OCI-LY7 (cell line): ENCODE measurements around the gene HEATR5A. TPM values are rescaled to one million over a fixed set of nuclear protein-coding genes. Genes with fewer than 3 reads are reported as not detected.

Experiments used
- BruUV-seq: library from RNA; stranded (reverse); fragments of 400-500 nt; replicated peaks from 2 replicates; lab custom pipeline; 2021; lab: Mats Ljungman, UMichigan
- CTCF ChIA-PET: fragments of 300-600 bp; sonication (Branson Sonifier 250); formaldehyde crosslinking; loops from one replicate; lab custom pipeline; 2022; ENCODE audit warnings: antibody characterized with exemption; ENCODE audit not compliant: unreplicated experiment; lab: Charles Lee
- POLR2A ChIA-PET: fragments of 300-600 bp; sonication (Branson Sonifier 250); formaldehyde crosslinking; loops from one replicate; lab custom pipeline; 2022; ENCODE audit warnings: antibody characterized with exemption; lab: Charles Lee
- DNase-seq: peaks from one replicate; pipeline ENCODE4 v3.0.0-alpha.2; 2015; ENCODE audit warnings: low spot score
- H2AFZ ChIP-seq: fragments of 200-600 bp; sonication (generic), shearing (Covaris generic); 2 replicates; pipeline ENCODE4 v1.6.1; 2014; ENCODE audit warnings: mild to moderate bottlenecking, antibody characterized with exemption, low read length, moderate library complexity
- H3K27ac ChIP-seq: fragments of 200-600 bp; sonication (generic); 2 replicates; pipeline ENCODE4 v1.5.1; 2014; ENCODE audit warnings: mixed run types, low read depth, mild to moderate bottlenecking, moderate library complexity, low read length, inconsistent platforms; ENCODE audit not compliant: poor library complexity, severe bottlenecking
- H3K36me3 ChIP-seq: fragments of 200-600 bp; sonication (generic); 2 replicates; pipeline ENCODE4 v1.6.1; 2014; ENCODE audit warnings: mild to moderate bottlenecking, antibody characterized with exemption, low read length, moderate library complexity, mixed read lengths; ENCODE audit not compliant: insufficient read depth
- H3K4me1 ChIP-seq: fragments of 200-600 bp; sonication (generic); 2 replicates; pipeline ENCODE4 v1.5.1; 2014; ENCODE audit warnings: mild to moderate bottlenecking, low read length; ENCODE audit not compliant: insufficient read depth, poor library complexity, severe bottlenecking
- H3K4me2 ChIP-seq: fragments of 200-600 bp; sonication (generic); 2 replicates; pipeline ENCODE4 v1.6.1; 2014; ENCODE audit warnings: mild to moderate bottlenecking, low read length
- H3K4me3 ChIP-seq: fragments of 200-600 bp; sonication (generic); 2 replicates; pipeline ENCODE4 v1.5.1; 2014; ENCODE audit warnings: mild to moderate bottlenecking, low read depth, low read length; ENCODE audit not compliant: poor library complexity, severe bottlenecking
- H3K79me2 ChIP-seq: fragments of 200-600 bp; sonication (generic); 2 replicates; pipeline ENCODE4 v1.6.1; 2016; ENCODE audit warnings: low read depth, mild to moderate bottlenecking, low read length, moderate library complexity, mixed read lengths; ENCODE audit not compliant: insufficient read depth
- H3K9me2 ChIP-seq: fragments of 200-600 bp; sonication (generic); 2 replicates; pipeline ENCODE4 v1.6.1; 2016; ENCODE audit warnings: mild to moderate bottlenecking, low read length, mixed read lengths; ENCODE audit not compliant: insufficient read depth
- H3K9me3 ChIP-seq: fragments of 200-600 bp; sonication (generic); 2 replicates; pipeline ENCODE4 v1.6.1; 2014; ENCODE audit warnings: mild to moderate bottlenecking, mixed run types, low read length, mixed read lengths
- H4K20me1 ChIP-seq: fragments of 200-600 bp; sonication (generic); 2 replicates; pipeline ENCODE4 v1.6.1; 2014; ENCODE audit warnings: mild to moderate bottlenecking, antibody characterized with exemption, low read length, moderate library complexity, mixed read lengths; ENCODE audit not compliant: insufficient read depth
- CTCF ChIP-seq: fragments of 200-600 bp; sonication (generic); conservative IDR thresholded peaks from 2 replicates; pipeline ENCODE4 v1.5.1; 2014; ENCODE audit warnings: mild to moderate bottlenecking, antibody characterized with exemption, low read length, moderate library complexity, mixed read lengths
- EZH2phosphoT487 ChIP-seq: fragments of 200-600 bp; sonication (generic); IDR thresholded peaks from 2 replicates; pipeline ENCODE4 v1.6.1; 2018; ENCODE audit warnings: low read depth, borderline replicate concordance, mild to moderate bottlenecking, mixed run types, antibody characterized with exemption, low read length, moderate library complexity, mixed read lengths
- intact Hi-C: fragments of 100-400 bp; cut with micrococcal nuclease; formaldehyde crosslinking; loops from one replicate; pipeline ENCODE4 v1.10.0; 2022; ENCODE audit not compliant: unreplicated experiment
- total RNA-seq, 2 experiments: library from RNA; depleted of rRNA in 1 of 2; stranded (reverse); fragments of >200 nt in 1 of 2; shearing (Covaris generic) in 1 of 2; gene quantifications; 2 replicates each; pipeline ENCODE4 v1.2.3, GENCODE V29; 2014 to 2022

HEATR5A gene
- total RNA-seq, 2 experiments from 2014 or later: 12.0 to 16.2 TPM

GRCh38 chr14:31391977-31392503, 28.3 kb downstream of the HEATR5A start:
- no peak overlapping the region for H2AFZ ChIP-seq
- POLR2A ChIA-PET: interaction anchor here (0.7 kb wide), 1 partner anchor 346 kb away, joined by 3 read pairs; no protein-coding TSS in a partner anchor
- no peak overlapping the region for H3K4me2 ChIP-seq

GRCh38 chr14:31391473-31391872, 28.9 kb downstream of the HEATR5A start:
- Histone ChIP-seq H3K4me2 (no peak overlapping the region), H4K20me1 (no peaks in the 10 kb centered on the region), H3K36me3 (peaks cover 7% of the 10 kb centered on the region), H3K27ac (no peak overlapping the region), H3K79me2 (no peaks in the 10 kb centered on the region), H3K4me1 (no peaks in the 10 kb centered on the region), H2AFZ (no peak overlapping the region), H3K9me3 (no peaks in the 10 kb centered on the region), H3K9me2 (no peaks in the 10 kb centered on the region), H3K4me3 (no peak overlapping the region)
- BruUV-seq: no TSS peak
- TF ChIP-seq EZH2phosphoT487: no peak
- TF ChIP-seq CTCF: no peak
- ChIA-PET POLR2A (interaction anchor here (0.6 to 1.3 kb wide), 5 partner anchors 10 to 714 kb away, joined by 3 to 4 read pairs (median 3); partner anchors contain the start of gene HEATR5A), CTCF (no interaction called here)
- no peak for DNase-seq
- intact Hi-C loops: no loop called here

More at GRCh38 chr14:31391977-31392503, 28.3 kb downstream of the HEATR5A start:
- Histone ChIP-seq H3K36me3 (peaks cover 9% of the 10 kb centered on the region), H3K9me2 (no peaks in the 10 kb centered on the region), H3K4me3 (no peak overlapping the region), H3K4me1 (no peaks in the 10 kb centered on the region), H3K79me2 (no peaks in the 10 kb centered on the region), H3K9me3 (no peaks in the 10 kb centered on the region), H3K27ac (no peak overlapping the region), H4K20me1 (no peaks in the 10 kb centered on the region)
- intact Hi-C loops: no loop called here
- no TSS peak for BruUV-seq
- DNase-seq: no peak
- TF ChIP-seq EZH2phosphoT487: no peak
- no peak for TF ChIP-seq CTCF
- CTCF ChIA-PET: no interaction called here

GRCh38 chr14:31389946-31390345, 30.4 kb downstream of the HEATR5A start:
- H3K9me2 ChIP-seq: no peaks in the 10 kb centered on the region
- no peak overlapping the region for H3K4me3 ChIP-seq
- ChIA-PET CTCF (no interaction called here), POLR2A (interaction anchor here (0.9 kb wide), 1 partner anchor 64 kb away, joined by 4 read pairs; no protein-coding TSS in a partner anchor)
- H3K4me1 ChIP-seq: no peaks in the 10 kb centered on the region
- H3K79me2 ChIP-seq: no peaks in the 10 kb centered on the region
- TF ChIP-seq EZH2phosphoT487: no peak
- TF ChIP-seq CTCF: no peak
- H4K20me1 ChIP-seq: no peaks in the 10 kb centered on the region
- no peak overlapping the region for H2AFZ ChIP-seq
- intact Hi-C loops: no loop called here
- no TSS peak for BruUV-seq
- no peak overlapping the region for H3K4me2 ChIP-seq
- DNase-seq: no peak
- H3K27ac ChIP-seq: no peak overlapping the region
- peaks cover 7% of the 10 kb centered on the region for H3K36me3 ChIP-seq
- no peaks in the 10 kb centered on the region for H3K9me3 ChIP-seq
